GM10266 (cell line): Measurements from ENCODE around the gene PISD.
"Not testable (repeated sequence)": the region's sequence is repeated elsewhere in the genome, so short reads cannot be mapped to it uniquely, and the experiment has no call there.

ENCODE experiments used
- DNase-seq: peaks from one replicate; pipeline ENCODE4 v3.0.0; 2012; ENCODE audit errors: extremely low spot score
- TF ChIP-seq, protein P1 (sequence below): IDR thresholded peaks from 2 replicates; pipeline ENCODE4 v1.5.1; 2012; ENCODE audit warnings: mild to moderate bottlenecking, low read depth; ENCODE audit not compliant: control insufficient read depth, insufficient read depth; ENCODE audit errors: missing control alignments

The PISD gene

DNA sequence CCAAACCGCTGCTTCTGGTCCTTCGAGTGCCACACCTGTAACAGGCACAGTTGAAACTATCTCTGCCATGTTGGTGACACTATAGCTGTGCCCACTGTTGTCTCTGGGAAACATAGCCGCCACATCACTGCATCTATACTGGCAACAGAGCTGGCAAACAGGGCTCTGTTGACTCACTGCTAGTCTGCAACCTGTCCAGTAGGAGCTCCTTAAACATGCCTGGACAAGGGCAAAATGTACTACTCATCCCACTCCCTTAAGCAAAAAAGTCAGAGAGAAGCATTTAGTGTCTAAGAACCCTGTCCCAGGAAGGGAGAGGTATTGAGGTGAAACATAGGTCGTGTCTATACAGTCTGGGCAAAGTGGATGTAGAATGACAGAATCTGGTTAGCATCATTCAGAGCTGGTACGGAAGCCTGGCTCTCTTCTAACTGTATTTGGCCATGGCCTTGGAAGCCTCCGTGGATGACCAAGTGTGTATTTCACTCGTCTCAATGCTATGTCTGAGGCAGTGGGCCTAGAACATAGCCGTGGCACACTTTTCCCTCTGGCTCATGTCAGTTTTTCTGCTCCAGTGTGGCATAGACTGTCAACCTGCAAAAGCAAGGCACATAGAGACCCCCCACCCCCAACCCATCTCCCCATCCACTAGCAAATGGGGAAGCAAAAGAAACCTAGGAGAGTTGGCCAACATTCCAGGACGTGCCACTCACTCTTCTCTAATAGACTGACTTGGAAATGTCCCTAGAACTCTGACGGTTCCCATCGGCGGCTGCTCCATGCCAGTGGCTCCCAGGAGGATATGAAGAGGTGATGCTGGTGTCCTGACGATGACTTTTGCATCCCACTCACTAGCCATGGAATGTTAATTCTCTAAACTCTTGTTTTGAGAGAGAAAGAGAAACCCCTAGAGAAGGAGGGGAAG lies 21.4 kb upstream of the PISD start:
- no peak for DNase-seq
- TF ChIP-seq, protein P1, sequence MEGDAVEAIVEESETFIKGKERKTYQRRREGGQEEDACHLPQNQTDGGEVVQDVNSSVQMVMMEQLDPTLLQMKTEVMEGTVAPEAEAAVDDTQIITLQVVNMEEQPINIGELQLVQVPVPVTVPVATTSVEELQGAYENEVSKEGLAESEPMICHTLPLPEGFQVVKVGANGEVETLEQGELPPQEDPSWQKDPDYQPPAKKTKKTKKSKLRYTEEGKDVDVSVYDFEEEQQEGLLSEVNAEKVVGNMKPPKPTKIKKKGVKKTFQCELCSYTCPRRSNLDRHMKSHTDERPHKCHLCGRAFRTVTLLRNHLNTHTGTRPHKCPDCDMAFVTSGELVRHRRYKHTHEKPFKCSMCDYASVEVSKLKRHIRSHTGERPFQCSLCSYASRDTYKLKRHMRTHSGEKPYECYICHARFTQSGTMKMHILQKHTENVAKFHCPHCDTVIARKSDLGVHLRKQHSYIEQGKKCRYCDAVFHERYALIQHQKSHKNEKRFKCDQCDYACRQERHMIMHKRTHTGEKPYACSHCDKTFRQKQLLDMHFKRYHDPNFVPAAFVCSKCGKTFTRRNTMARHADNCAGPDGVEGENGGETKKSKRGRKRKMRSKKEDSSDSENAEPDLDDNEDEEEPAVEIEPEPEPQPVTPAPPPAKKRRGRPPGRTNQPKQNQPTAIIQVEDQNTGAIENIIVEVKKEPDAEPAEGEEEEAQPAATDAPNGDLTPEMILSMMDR: no peak

DNA sequence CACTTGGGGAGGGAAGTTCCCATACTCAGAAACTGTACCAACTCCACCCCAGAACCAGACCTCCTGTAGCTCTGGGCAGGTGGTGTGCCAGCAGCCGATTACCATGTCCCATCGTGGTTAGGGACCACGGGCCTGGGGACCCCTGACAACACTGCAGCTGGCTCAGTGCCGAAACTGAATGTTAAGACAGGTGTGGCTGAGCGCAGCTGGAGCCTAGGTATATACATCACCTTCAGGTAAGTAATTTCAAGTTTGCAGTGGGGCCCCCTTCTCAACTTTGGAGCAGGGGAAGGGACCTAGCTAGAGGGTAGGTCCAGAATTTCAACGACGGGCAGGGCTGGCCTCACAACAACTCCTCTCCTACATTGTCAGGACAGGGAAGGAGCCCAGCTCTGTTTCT lies 20.7 kb upstream of the PISD start:
- TF ChIP-seq, protein P1: no peak
- DNase-seq: no peak

DNA sequence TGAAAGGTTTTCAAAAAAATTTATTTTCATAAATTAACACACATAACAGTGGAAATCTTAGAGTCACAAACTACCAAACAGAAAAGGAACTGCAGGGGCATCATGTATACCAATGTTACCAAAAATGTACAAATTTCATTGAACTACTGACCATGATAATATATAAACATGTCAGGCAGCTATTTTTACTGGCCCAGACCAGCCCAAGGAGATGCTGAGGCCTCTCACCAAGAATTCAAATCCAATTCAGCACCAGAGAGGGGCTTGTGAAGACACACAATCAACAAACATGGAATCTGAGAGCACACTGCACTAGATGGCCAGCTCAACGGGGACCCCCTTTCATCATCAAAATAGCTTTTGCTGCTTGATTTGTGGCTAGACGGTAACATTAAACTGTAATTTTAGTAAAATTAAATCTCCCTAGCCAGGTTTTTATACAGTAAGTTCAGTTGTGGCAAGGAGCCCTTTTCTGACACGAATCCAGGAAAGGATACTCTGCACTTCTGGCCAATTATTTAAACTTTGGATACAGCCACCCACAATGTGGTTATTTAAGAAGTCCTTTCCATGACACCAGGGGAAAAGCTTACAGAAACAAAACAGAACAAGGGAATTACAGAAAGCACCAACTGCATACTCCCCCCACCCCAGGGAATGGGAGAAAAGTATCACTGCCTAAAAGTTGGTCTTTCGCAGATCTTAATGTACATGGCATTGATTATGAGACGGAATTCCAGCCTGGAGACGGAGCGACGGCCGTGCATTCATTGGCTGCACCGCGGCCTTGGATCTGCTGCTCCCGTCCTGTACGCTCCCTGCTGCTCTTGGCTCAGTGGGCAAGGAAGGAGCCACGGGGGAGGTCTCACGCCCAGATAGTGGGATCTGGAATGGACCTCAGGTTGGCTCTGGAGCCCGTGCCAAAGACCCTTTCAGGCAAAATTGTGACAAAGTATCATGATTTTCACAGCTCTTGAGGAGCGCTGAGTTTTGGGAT lies 19.6 kb upstream of the PISD start:
- no peak for DNase-seq
- TF ChIP-seq, protein P1: no peak

DNA sequence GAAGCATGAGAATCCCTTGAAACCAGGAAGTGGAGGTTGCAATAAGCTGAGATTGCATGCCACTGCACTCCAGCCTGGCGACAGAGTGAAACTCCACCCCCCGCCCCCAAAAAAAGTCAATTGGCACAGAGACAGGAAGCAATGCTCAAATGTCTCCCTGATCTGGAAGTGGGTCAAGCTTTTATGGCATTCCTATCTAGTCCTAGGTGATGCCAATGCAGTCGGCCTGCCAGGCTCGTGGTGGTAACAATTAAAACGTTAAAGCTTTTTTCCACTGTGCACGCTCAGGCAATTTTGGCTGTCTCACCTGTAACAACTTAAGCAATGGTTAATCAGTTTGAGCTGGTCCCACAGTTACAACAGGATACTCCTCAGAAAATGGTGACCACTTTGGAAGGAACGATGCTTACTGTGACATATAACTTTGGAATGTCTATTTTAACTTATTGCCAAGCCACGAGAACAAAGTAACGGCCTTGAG lies 18.9 kb upstream of the PISD start:
- no peak for DNase-seq
- TF ChIP-seq, protein P1: no peak

DNA sequence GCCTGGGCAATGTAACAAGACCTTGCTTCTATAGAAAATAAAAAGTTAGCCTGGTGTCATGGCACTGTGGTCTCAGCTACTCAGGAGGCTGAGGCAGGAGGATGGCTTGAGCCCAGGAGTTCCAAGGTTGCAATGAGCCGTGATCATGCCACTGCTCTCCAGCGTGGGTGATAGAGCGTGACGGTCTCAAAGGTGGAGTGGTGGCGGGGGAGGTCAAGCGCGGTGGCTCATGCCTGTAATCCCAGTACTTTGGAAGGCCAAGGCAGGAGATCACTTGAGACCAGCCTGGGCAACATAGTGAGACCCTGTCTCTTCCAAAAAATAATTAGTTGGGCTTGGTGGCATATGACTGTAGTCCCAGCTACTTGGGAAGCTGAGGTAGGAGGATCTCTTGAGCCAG lies 16.7 kb upstream of the PISD start:
- DNase-seq: no peak
- TF ChIP-seq, protein P1: no peak

DNA sequence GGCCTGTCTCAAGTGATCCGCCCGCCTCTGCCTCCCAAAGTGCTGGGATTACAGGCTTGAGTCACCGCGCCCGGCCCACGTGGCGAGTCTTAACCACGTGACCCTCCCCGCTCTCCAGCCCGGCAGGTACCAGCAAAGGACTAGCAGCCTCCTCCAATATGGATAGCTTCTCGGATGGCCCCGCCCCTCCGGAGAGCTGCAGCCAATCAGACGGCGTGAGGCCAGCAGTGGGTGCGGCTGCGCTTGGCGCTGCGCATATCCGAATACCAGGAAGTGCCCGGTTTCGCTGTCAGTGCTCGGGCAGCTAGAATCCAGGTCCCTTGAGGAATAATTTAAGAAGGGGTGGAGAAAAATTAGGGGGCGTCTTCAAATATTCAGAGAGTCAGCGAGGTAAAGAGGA lies 14.7 kb upstream of the PISD start:
- peak; percentile 88 for DNase-seq
- TF ChIP-seq, protein P1: no peak

DNA sequence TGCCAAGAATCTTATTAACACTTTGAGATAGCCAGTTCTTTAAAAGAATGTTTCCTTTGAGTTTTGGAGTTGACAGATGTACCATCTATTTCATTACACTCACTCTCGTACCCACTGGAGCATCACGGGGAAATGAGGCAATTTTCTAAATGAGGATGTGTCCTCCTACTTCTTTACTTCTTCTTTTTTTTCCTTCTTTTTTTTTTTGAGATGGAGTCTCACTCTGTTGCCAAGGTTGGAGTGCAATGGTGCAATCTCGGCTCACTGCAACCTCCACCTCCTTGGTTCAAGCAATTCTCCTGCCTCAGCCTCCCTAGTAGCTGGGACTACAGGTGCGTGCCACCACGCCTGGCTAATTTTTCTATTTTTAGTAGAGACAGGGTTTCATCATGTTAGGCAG lies 12.2 kb upstream of the PISD start:
- DNase-seq: not testable (repeated sequence)

DNA sequence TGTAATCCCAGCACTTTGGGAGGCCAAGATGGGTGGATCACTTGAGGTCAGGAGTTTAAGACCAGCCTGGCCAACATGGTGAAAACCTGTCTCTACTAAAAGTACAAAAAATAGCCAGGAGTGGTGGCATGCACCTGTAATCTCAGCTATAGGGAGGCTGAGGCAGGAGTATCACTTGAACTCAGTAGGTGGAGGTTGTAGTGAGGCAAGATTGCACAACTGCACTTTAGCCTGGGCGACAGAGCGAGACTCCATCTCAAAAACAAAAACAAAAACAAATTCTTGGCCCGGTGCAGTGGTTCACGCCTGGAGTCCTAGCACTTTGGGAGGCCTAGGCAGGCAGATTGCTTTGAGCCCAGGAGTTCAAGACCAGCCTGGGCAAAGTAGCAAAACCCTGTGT lies 6.8 kb upstream of the PISD start:
- DNase-seq: not testable (repeated sequence)
